ENCODE measurements around the gene ADGRB3. TPM values are rescaled to one million over a fixed set of nuclear protein-coding genes. Genes with fewer than 3 reads are reported as not detected.

Gene ADGRB3
- total RNA-seq, 1 donor from 2014 or later: 1.5 TPM

DNA sequence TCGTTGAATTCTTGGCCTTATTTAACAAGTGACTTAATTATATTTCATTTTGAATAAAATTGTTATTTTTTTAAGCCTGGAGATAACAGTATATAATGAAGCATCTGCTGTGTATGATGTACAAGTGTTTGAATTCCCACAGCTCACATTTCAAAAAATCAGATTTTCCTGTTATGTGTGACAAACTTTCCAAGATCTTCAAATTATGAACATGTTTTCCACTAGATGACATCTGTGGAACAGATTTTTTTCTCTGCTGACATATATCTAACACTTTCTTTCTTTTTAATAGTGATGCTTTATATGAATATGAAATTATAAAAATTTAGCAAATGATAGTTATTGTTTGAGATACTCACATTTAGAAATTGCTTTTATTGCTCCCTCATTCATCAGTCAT lies 678.9 kb downstream of the ADGRB3 start:
- Histone ChIP-seq H3K4me3 (no peak overlapping the region), H3K27me3 (no peaks in the 10 kb centered on the region), H2AFZ (replicated peaks) (no peak overlapping the region), H3K4me1 (no peaks in the 10 kb centered on the region), H3K9ac (no peak overlapping the region), H3K36me3 (no peaks in the 10 kb centered on the region), H3K79me2 (ENCODE audit: low read depth) (no peaks in the 10 kb centered on the region), H4K20me1 (ENCODE audit: low read depth) (no peaks in the 10 kb centered on the region), H3K9me3 (ENCODE audit: low read depth) (no peaks in the 10 kb centered on the region), H3F3A (ENCODE audit: low read depth) (no peaks in the 10 kb centered on the region), H3K27ac (no peak overlapping the region), H3K4me2 (no peak overlapping the region)
- no peaks in the 10 kb centered on the region for H3K4me1 Mint-ChIP-seq
- no peaks in the 10 kb centered on the region for H3K27me3 Mint-ChIP-seq (ENCODE audit: insufficient read depth, low read depth)
- DNase-seq (ENCODE audit: low spot score): no peak
- H3K27ac Mint-ChIP-seq: no peak overlapping the region
- no peaks in the 10 kb centered on the region for H3K36me3 Mint-ChIP-seq
- H3K4me3 Mint-ChIP-seq: no peak overlapping the region
- TF ChIP-seq EZH2 (IDR thresholded peaks at IDR 0.05): no peak
- TF ChIP-seq EZH2phosphoT487 (IDR thresholded peaks at IDR 0.05): no peak
- TF ChIP-seq, protein P1, sequence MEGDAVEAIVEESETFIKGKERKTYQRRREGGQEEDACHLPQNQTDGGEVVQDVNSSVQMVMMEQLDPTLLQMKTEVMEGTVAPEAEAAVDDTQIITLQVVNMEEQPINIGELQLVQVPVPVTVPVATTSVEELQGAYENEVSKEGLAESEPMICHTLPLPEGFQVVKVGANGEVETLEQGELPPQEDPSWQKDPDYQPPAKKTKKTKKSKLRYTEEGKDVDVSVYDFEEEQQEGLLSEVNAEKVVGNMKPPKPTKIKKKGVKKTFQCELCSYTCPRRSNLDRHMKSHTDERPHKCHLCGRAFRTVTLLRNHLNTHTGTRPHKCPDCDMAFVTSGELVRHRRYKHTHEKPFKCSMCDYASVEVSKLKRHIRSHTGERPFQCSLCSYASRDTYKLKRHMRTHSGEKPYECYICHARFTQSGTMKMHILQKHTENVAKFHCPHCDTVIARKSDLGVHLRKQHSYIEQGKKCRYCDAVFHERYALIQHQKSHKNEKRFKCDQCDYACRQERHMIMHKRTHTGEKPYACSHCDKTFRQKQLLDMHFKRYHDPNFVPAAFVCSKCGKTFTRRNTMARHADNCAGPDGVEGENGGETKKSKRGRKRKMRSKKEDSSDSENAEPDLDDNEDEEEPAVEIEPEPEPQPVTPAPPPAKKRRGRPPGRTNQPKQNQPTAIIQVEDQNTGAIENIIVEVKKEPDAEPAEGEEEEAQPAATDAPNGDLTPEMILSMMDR (IDR thresholded peaks at IDR 0.05): no peak
- no peaks in the 10 kb centered on the region for H3K9me3 Mint-ChIP-seq

DNA sequence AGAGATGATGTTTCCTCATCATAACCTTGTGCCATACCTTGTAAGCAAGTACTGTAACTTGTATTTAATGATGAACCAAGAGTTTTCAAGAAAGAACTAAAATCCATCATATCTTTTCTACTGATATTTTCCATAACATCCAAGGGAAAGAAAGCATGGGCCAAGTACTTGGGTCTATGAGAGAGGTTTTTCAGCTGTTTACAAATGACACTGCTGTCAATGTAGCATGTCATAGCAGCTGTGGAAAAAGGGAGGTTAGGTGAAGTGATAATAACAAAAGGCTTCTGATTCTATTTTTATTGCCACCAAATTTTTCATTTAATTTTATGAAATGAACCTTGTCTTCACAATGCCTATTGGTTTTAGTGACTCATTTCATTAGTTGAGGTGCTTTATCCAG lies 679.4 kb downstream of the ADGRB3 start:
- Histone ChIP-seq H4K20me1 (ENCODE audit: low read depth) (no peaks in the 10 kb centered on the region), H3K4me1 (no peaks in the 10 kb centered on the region), H3K27me3 (no peaks in the 10 kb centered on the region), H3K9me3 (ENCODE audit: low read depth) (no peaks in the 10 kb centered on the region), H3K4me3 (no peak overlapping the region), H3K4me2 (no peak overlapping the region), H3K36me3 (no peaks in the 10 kb centered on the region), H2AFZ (replicated peaks) (no peak overlapping the region), H3K9ac (no peak overlapping the region), H3K79me2 (ENCODE audit: low read depth) (no peaks in the 10 kb centered on the region), H3F3A (ENCODE audit: low read depth) (no peaks in the 10 kb centered on the region), H3K27ac (no peak overlapping the region)
- Mint-ChIP-seq H3K4me1 (no peaks in the 10 kb centered on the region), H3K27ac (no peak overlapping the region), H3K36me3 (no peaks in the 10 kb centered on the region), H3K4me3 (no peak overlapping the region), H3K27me3 (ENCODE audit: insufficient read depth, low read depth) (no peaks in the 10 kb centered on the region), H3K9me3 (no peaks in the 10 kb centered on the region)
- TF ChIP-seq, protein P1 (IDR thresholded peaks at IDR 0.05): no peak
- TF ChIP-seq EZH2 (IDR thresholded peaks at IDR 0.05): no peak
- DNase-seq (ENCODE audit: low spot score): no peak

GRCh38 chr6:69331886-69332285 lies 696.8 kb downstream of the ADGRB3 start:
- DNase-seq (ENCODE audit: low spot score): no peak
- Histone ChIP-seq H3K4me3 (no peak overlapping the region), H3K4me2 (no peak overlapping the region), H3K4me1 (no peaks in the 10 kb centered on the region), H3K36me3 (no peaks in the 10 kb centered on the region), H3K79me2 (ENCODE audit: low read depth) (no peaks in the 10 kb centered on the region), H4K20me1 (ENCODE audit: low read depth) (no peaks in the 10 kb centered on the region), H3K27ac (no peak overlapping the region), H3F3A (ENCODE audit: low read depth) (no peaks in the 10 kb centered on the region), H2AFZ (replicated peaks) (no peak overlapping the region), H3K9me3 (ENCODE audit: low read depth) (no peaks in the 10 kb centered on the region), H3K27me3 (no peaks in the 10 kb centered on the region), H3K9ac (no peak overlapping the region)
- TF ChIP-seq, protein P1 (IDR thresholded peaks at IDR 0.05): no peak
- TF ChIP-seq EZH2phosphoT487 (IDR thresholded peaks at IDR 0.05): no peak
- Mint-ChIP-seq H3K4me1 (peaks cover 3% of the 10 kb centered on the region), H3K4me3 (no peak overlapping the region), H3K9me3 (no peaks in the 10 kb centered on the region), H3K36me3 (no peaks in the 10 kb centered on the region), H3K27ac (no peak overlapping the region), H3K27me3 (ENCODE audit: insufficient read depth, low read depth) (no peaks in the 10 kb centered on the region)

GRCh38 chr6:69337311-69337710 lies 702.2 kb downstream of the ADGRB3 start:
- no peaks in the 10 kb centered on the region for H3K9me3 Mint-ChIP-seq
- Histone ChIP-seq H3K9ac (no peak overlapping the region), H4K20me1 (ENCODE audit: low read depth) (no peaks in the 10 kb centered on the region), H3K27me3 (no peaks in the 10 kb centered on the region), H3K36me3 (no peaks in the 10 kb centered on the region), H3K79me2 (ENCODE audit: low read depth) (no peaks in the 10 kb centered on the region), H3K27ac (no peak overlapping the region), H3K4me1 (no peaks in the 10 kb centered on the region), H3K4me2 (no peak overlapping the region), H3K9me3 (ENCODE audit: low read depth) (no peaks in the 10 kb centered on the region), H3K4me3 (no peak overlapping the region), H3F3A (ENCODE audit: low read depth) (no peaks in the 10 kb centered on the region), H2AFZ (replicated peaks) (no peak overlapping the region)
- H3K4me3 Mint-ChIP-seq: no peak overlapping the region
- no peak overlapping the region for H3K27ac Mint-ChIP-seq
- DNase-seq (ENCODE audit: low spot score): no peak
- no peaks in the 10 kb centered on the region for H3K36me3 Mint-ChIP-seq
- TF ChIP-seq, protein P1 (IDR thresholded peaks at IDR 0.05): no peak
- TF ChIP-seq EZH2phosphoT487 (IDR thresholded peaks at IDR 0.05) (no peak), EZH2 (IDR thresholded peaks at IDR 0.05) (no peak)
- no peaks in the 10 kb centered on the region for H3K27me3 Mint-ChIP-seq (ENCODE audit: insufficient read depth, low read depth)
- H3K4me1 Mint-ChIP-seq: peaks cover 6% of the 10 kb centered on the region

All from neural progenitor cell (in vitro differentiated cells).